Smooth muscle cell of trachea (primary cell): ENCODE results near the gene CDK11B. TPM values are rescaled to one million over a fixed set of nuclear protein-coding genes. Genes with fewer than 3 reads are reported as not detected.

ENCODE experiments used
- total RNA-seq: library from RNA; depleted of rRNA; stranded (reverse); fragments of >200 nt; gene quantifications from 2 replicates; pipeline ENCODE4 v1.2.1, GENCODE V29; 2014

The CDK11B gene
- 8.3 and 10.5 TPM in 2 replicates for total RNA-seq

GRCh38 chr1:1658583-1659549 is at the start of gene CDK11B:
Gene CDK11B (minus strand): TSS chr1:1659004. CDS start chr1:1657485, 1,519 bp downstream.

GRCh38 chr1:1692714-1693647 is 34.2 kb upstream of the CDK11B start, which contains the start of gene SLC35E2B:
Gene SLC35E2B (minus strand): TSS chr1:1692795. CDS start chr1:1676699, 16,096 bp downstream.

GRCh38 chr1:1631782-1632420 is 26.9 kb downstream of the CDK11B start, which contains the start of gene MMP23B:
Gene MMP23B (plus strand): TSS chr1:1632173. CDS start chr1:1632219, 46 bp downstream.

GRCh38 chr1:1615256-1616044 is 43.4 kb downstream of the CDK11B start, which contains the start of gene MIB2:
Gene MIB2 (plus strand): TSS chr1:1615500. CDS start chr1:1623453, 7,953 bp downstream.

DNA sequence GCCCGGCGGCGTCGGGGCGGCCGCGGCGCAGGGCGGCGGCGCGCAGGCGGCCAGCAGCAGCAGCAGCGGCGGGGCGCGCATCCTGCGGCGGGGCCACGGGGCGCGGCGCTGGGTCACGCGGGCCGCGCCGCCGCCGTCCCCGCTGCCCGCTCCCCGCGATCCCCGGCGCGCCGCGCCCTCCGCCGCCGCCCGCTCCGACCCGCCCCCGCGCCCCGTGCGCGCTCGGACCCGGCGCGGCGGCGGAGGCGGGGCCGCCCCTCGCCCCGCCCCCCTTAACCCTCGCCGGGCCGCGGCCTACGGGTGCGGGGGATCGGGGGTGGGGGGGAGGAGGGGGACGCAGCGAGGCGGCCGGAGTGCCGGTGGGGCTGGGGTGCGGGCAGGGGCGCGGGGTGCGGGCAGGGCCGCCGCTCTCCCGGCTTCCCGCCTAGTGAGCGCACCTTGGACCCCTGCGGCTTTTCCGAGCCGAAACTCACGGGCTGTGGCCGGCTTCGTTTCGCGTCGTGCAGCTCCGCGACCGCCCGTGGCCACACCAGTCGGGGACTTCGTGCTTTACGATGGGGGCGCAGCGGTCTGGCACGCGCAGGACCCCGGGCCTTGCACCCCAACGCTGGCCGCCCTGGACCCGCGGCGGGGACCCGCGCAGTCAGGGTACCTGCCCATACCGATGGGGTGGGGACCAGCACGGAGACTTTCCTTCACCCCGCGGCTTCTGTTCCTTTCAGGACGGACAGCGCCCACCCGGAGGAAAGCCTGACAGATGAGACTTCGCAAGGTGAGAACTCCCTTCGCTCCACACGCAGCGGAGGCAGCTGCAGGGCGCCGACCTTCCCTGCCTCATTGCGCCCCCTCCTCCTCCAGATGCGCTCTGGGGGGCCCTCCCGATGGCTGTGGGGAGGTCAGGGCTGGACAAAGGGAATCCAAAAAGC is 58.6 kb downstream of the CDK11B start, which contains the start of gene FNDC10:
Gene FNDC10, minus strand, starts transcription at position 201 of the 926 bp plus-strand sequence. Its CDS starts 120 bp downstream, at position 81.

Other genes starting within 250 kb of the CDK11B start
- 2.8 and 4.2 TPM in 2 replicates for gene ANKRD65, start 237.7 kb downstream of the CDK11B start, total RNA-seq
- gene VWA1, start 223.3 kb downstream of the CDK11B start, total RNA-seq, result 5.2 and 9.6 TPM in 2 replicates
- gene ATAD3C, start 209.3 kb downstream of the CDK11B start, total RNA-seq, result under 0.01 TPM in 1 of 2 replicates, not detected in the other
- gene ATAD3B, start 187.2 kb downstream of the CDK11B start, total RNA-seq, result 15.0 and 15.1 TPM in 2 replicates
- 25.1 and 32.7 TPM in 2 replicates for gene ATAD3A, start 146.8 kb downstream of the CDK11B start, total RNA-seq
- 4.5 and 5.5 TPM in 2 replicates for gene TMEM240, start 118.4 kb downstream of the CDK11B start, total RNA-seq
- gene SSU72, start 84.1 kb downstream of the CDK11B start, total RNA-seq, result 84.6 and 87.3 TPM in 2 replicates
- 1.6 and 4.1 TPM in 2 replicates for gene FNDC10, start 58.9 kb downstream of the CDK11B start, total RNA-seq
- 49.2 and 125 TPM in 2 replicates for gene MIB2, start 43.5 kb downstream of the CDK11B start, total RNA-seq
- gene MMP23B, start 26.8 kb downstream of the CDK11B start, total RNA-seq, result 2.5 and 8.3 TPM in 2 replicates
- 28.8 and 59.7 TPM in 2 replicates for gene SLC35E2B, start 33.8 kb upstream of the CDK11B start, total RNA-seq
- gene CDK11A, start 65.4 kb upstream of the CDK11B start, total RNA-seq, result 12.5 and 25.0 TPM in 2 replicates
- gene NADK, start 119.5 kb upstream of the CDK11B start, total RNA-seq, result 31.1 and 60.2 TPM in 2 replicates
- gene GNB1, start 232.1 kb upstream of the CDK11B start, total RNA-seq, result 86.8 and 113 TPM in 2 replicates